Endothelial cell of umbilical vein (primary cell): ENCODE results near the gene ATP6V0D1. TPM values are rescaled to one million over a fixed set of nuclear protein-coding genes. Genes with fewer than 3 reads are reported as not detected.

Experiments used
- BruUV-seq: library from RNA; stranded (reverse); fragments of 400-500 nt; replicated peaks from 2 replicates; lab custom pipeline; 2021; lab: Mats Ljungman, UMichigan
- CTCF ChIA-PET: fragments of 300-600, 350-600 bp; sonication (Branson Sonifier 250); formaldehyde crosslinking; loops from one replicate; lab custom pipeline; 2021; ENCODE audit warnings: antibody characterized with exemption, inconsistent platforms; lab: Charles Lee
- POLR2A ChIA-PET: fragments of 300-600, 350-600 bp; sonication (Branson Sonifier 250); formaldehyde crosslinking; loops from one replicate; lab custom pipeline; 2021; ENCODE audit warnings: antibody characterized with exemption, inconsistent platforms; lab: Charles Lee
- DNase-seq: peaks from one replicate; pipeline ENCODE4 v3.0.0-alpha.2; 2011; ENCODE audit warnings: low read depth, low spot score
- FAIRE-seq: peaks from 2 replicates; lab custom pipeline; 2011; peaks lifted over from hg19 to GRCh38; lab: Jason Lieb, UNC
- H2AFZ ChIP-seq: 2 replicates; pipeline ENCODE4 v1.6.0; 2012; ENCODE audit warnings: low read depth, low read length, control low read depth, inconsistent platforms
- H3K27ac ChIP-seq: 2 replicates; pipeline ENCODE4 v1.5.1; 2011; ENCODE audit warnings: low read depth, mild to moderate bottlenecking, control low read depth, low read length, moderate library complexity; ENCODE audit not compliant: insufficient read depth
- H3K27me3 ChIP-seq, 2 experiments: 2 replicates each; pipeline versions ENCODE4 v1.6.0 to v1.6.1; 2011; ENCODE audit warnings: low read length in 2 of 2, mixed read lengths in 1 of 2; ENCODE audit not compliant: control insufficient read depth in 2 of 2, insufficient read depth in 2 of 2
- H3K36me3 ChIP-seq, 2 experiments: 2 replicates in 1 of 2; 3 replicates in 1 of 2; pipeline ENCODE4 v1.5.1; 2011; ENCODE audit warnings: low read length in 2 of 2, mild to moderate bottlenecking in 1 of 2, moderate library complexity in 1 of 2; ENCODE audit not compliant: control insufficient read depth in 2 of 2, insufficient read depth in 2 of 2; ENCODE audit errors: extremely low read depth in 1 of 2
- H3K4me1 ChIP-seq: 3 replicates; pipeline ENCODE4 v1.5.1; 2011; ENCODE audit warnings: mild to moderate bottlenecking, low read length; ENCODE audit not compliant: control insufficient read depth, insufficient read depth; ENCODE audit errors: extremely low read depth
- H3K4me2 ChIP-seq: 2 replicates; pipeline ENCODE4 v1.6.1; 2011; ENCODE audit warnings: low read length, control low read depth, mixed read lengths; ENCODE audit not compliant: insufficient read depth
- H3K4me3 ChIP-seq, 3 experiments: fragments of 200-600 bp in 1 of 3; sonication (generic), shearing (Covaris generic) in 1 of 3; replicated peaks in 1 of 3; 2 replicates each; pipeline ENCODE4 v1.5.1; 2011 to 2016; ENCODE audit warnings: control low read depth in 3 of 3, low read length in 3 of 3, mild to moderate bottlenecking in 2 of 3, inconsistent platforms in 1 of 3, low read depth in 1 of 3, moderate library complexity in 1 of 3; ENCODE audit not compliant: insufficient read depth in 1 of 3
- H3K79me2 ChIP-seq: 2 replicates; pipeline ENCODE4 v1.6.0; 2012; ENCODE audit warnings: low read length, inconsistent platforms; ENCODE audit not compliant: control insufficient read depth, insufficient read depth
- H3K9ac ChIP-seq: replicated peaks from 2 replicates; pipeline ENCODE3; 2011; ENCODE audit warnings: low read length, control low read depth; ENCODE audit not compliant: insufficient read depth; ENCODE audit errors: extremely low read depth
- H3K9me1 ChIP-seq: replicated peaks from 3 replicates; pipeline ENCODE4 v1.6.0; 2011; ENCODE audit warnings: mild to moderate bottlenecking, low read length; ENCODE audit not compliant: control insufficient read depth, insufficient read depth; ENCODE audit errors: extremely low read depth
- H3K9me3 ChIP-seq: replicated peaks from 2 replicates; pipeline ENCODE4 v1.5.1; 2012; ENCODE audit warnings: low read length, inconsistent platforms; ENCODE audit not compliant: control insufficient read depth, insufficient read depth
- H4K20me1 ChIP-seq: replicated peaks from 2 replicates; pipeline ENCODE3; 2011; ENCODE audit warnings: mild to moderate bottlenecking, low read length; ENCODE audit not compliant: control insufficient read depth, insufficient read depth; ENCODE audit errors: extremely low read depth
- JUN ChIP-seq: IDR thresholded peaks from 2 replicates; pipeline ENCODE4 v1.6.1; 2011; ENCODE audit warnings: borderline replicate concordance, low read depth; ENCODE audit not compliant: insufficient read length, insufficient read depth
- POLR2AphosphoS5 ChIP-seq: IDR thresholded peaks from 2 replicates; pipeline ENCODE4 v1.6.1; 2012; ENCODE audit warnings: low read depth, mild to moderate bottlenecking, control low read depth, low read length, moderate library complexity; ENCODE audit not compliant: insufficient read depth
- dilution Hi-C: fragments of 300-500 bp; cut with MboI; formaldehyde crosslinking; loops from one replicate; pipeline ENCODE4 v1.15.0; 2019; ENCODE audit warnings: low sequenced_read_pairs; ENCODE audit not compliant: extremely low pct_ligation_motif_present
- intact Hi-C: fragments of 100-400 bp; cut with micrococcal nuclease; formaldehyde crosslinking; loops from one replicate; pipeline ENCODE4 v1.10.0; 2022
- polyA plus RNA-seq, 4 experiments: library from polyadenylated mRNA; depleted of rRNA in 3 of 4; stranded (reverse) in 3 of 4; unstranded in 1 of 4; fragments of >200 nt; gene quantifications; 2 replicates each; pipeline versions ENCODE4 v1.2.1 to v1.2.3, GENCODE V29; 2011 to 2012; ENCODE audit warnings: missing spikeins in 1 of 4
- total RNA-seq: library from RNA; stranded (reverse); gene quantifications from 2 replicates; pipeline ENCODE4 v1.2.3, GENCODE V29; 2021
- TF ChIP-seq, protein P1 (sequence below), 2 donors: IDR thresholded peaks; 1 replicate in 1 of 2; 2 replicates in 1 of 2; pipeline ENCODE4 v1.5.1; 2011; ENCODE audit warnings: low read length in 2 of 2, mild to moderate bottlenecking in 2 of 2, moderate library complexity in 2 of 2, control low read depth in 1 of 2, inconsistent platforms in 1 of 2, low read depth in 1 of 2; ENCODE audit not compliant: insufficient read depth in 1 of 2; ENCODE audit errors: extremely low read depth in 1 of 2

Gene ATP6V0D1
- total and polyA plus RNA-seq, 2 donors (not counting 3 experiments of a cell fraction or from before 2014, with no cell fraction given), result 82.8 to 232 TPM

DNA sequence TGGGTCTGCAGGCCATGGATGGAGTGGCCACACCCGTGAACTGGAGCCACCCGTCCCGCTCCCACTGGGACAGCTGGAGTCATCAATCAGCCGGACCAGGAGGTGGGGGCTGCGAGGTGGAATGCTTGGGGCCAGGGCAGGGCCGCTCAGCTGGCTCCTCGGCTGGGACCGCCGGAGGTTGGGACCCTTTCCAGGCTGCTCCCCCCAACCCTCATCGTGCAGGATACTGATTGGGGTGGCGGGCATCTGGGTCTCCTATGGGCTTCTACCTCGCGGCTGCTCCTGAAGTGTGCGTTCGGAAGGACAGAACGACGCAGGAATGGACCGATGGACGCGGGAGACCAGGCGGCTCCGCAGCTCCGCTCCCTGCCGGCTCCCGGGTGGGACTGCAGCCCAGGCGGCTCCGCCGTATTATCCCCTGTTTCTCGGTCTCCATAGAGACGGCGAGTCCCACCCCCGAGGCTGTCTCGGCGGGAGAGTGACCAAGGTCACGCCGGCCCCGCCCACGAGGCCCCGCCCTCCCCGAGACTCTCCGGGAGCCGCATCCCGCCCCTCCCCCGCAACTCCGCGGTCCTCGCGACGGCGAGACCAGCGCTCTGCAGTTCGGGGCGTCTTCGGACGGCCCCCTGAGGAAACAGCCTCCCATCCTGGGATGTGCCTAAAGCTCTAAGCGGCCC, 87.7 kb downstream of the ATP6V0D1 start, which contains the start of gene TPPP3:
TPPP3 (minus strand) TSS at position 388 of the 677 bp plus-strand sequence. CDS start 2,387 bp downstream, outside the sequence.
- Histone ChIP-seq H3K9me1 (no peaks in the 10 kb centered on the region), H4K20me1 (no peaks in the 10 kb centered on the region), H3K27ac (no peak within 1 kb of the TSS), H3K4me3 (peak within 1 kb of the TSS in 2 of 3 experiments; percentile 9 to 26), H3K9me3 (no peaks in the 10 kb centered on the region), H3K4me2 (peak within 1 kb of the TSS; percentile 46), H2AFZ (peak within 1 kb of the TSS; percentile 77), H3K4me1 (peaks cover 13% of the 10 kb centered on the region), H3K79me2 (no peaks in the 10 kb centered on the region), H3K9ac (peak within 1 kb of the TSS; percentile 2), H3K36me3 (no peaks in the 10 kb centered on the region), H3K27me3 (peaks cover 9 to 11% of the 10 kb centered on the region in 2 experiments)
- CTCF ChIA-PET, result interaction anchor here (0.6 to 3.1 kb wide), 23 partner anchors 8 to 447 kb away, joined by 3 to 34 read pairs (median 4); partner anchors contain the start of genes FHOD1, KCTD19 and LRRC36
- DNase-seq, result peak; percentile 81
- FAIRE-seq, result peak; percentile 90
- TF ChIP-seq, protein P1, sequence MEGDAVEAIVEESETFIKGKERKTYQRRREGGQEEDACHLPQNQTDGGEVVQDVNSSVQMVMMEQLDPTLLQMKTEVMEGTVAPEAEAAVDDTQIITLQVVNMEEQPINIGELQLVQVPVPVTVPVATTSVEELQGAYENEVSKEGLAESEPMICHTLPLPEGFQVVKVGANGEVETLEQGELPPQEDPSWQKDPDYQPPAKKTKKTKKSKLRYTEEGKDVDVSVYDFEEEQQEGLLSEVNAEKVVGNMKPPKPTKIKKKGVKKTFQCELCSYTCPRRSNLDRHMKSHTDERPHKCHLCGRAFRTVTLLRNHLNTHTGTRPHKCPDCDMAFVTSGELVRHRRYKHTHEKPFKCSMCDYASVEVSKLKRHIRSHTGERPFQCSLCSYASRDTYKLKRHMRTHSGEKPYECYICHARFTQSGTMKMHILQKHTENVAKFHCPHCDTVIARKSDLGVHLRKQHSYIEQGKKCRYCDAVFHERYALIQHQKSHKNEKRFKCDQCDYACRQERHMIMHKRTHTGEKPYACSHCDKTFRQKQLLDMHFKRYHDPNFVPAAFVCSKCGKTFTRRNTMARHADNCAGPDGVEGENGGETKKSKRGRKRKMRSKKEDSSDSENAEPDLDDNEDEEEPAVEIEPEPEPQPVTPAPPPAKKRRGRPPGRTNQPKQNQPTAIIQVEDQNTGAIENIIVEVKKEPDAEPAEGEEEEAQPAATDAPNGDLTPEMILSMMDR (IDR thresholded peaks at IDR 0.05; ENCODE audit: extremely low read depth in 1 of 2, insufficient read depth in 1 of 2, low read depth in 1 of 2, low read length in 2 of 2), result peak; percentile 63 to 85
- TF ChIP-seq POLR2AphosphoS5 (peak; percentile 8), JUN (no peak)
- POLR2A ChIA-PET, result interaction anchor here (0.6 kb wide), 1 partner anchor 119 kb away, joined by 3 read pairs; no protein-coding TSS in a partner anchor
- intact Hi-C loops (loop anchor here (1.0 to 10.0 kb wide), 7 partner anchors 21 to 438 kb away; partner anchors contain the start of genes E2F4, ELMO3, EXOC3L1 and KCTD19), dilution Hi-C loops (no loop called here)
- BruUV-seq, result no TSS peak
